ENCODE results near the gene CLK3.

GRCh38 chr15:74646480-74646879 lies 30.8 kb downstream of the CLK3 start:
- no peak for TF ChIP-seq CTCF (IDR thresholded peaks at IDR 0.05)
- TF ChIP-seq CEBPB (IDR thresholded peaks at IDR 0.05) = no peak
- no peak for TF ChIP-seq JUN (IDR thresholded peaks at IDR 0.05)
- TF ChIP-seq JUNB (IDR thresholded peaks at IDR 0.05) = no peak
- no peak for TF ChIP-seq RARB (CRISPR knock-in tag; IDR thresholded peaks at IDR 0.05)
- TF ChIP-seq POLR2A (IDR thresholded peaks at IDR 0.05; ENCODE audit: low read length) = no peak
- no peak for TF ChIP-seq KDM5A (IDR thresholded peaks at IDR 0.05)
- no peak for TF ChIP-seq KDM1A (IDR thresholded peaks at IDR 0.05; ENCODE audit: low read depth)
- no peak for TF ChIP-seq TP53 (CRISPR knock-in tag; IDR thresholded peaks at IDR 0.05)
- TF ChIP-seq NPAS2 (CRISPR knock-in tag; IDR thresholded peaks at IDR 0.05; ENCODE audit: borderline replicate concordance) = no peak
